Measurements from ENCODE around the gene CACNG4. TPM values are rescaled to one million over a fixed set of nuclear protein-coding genes. Genes with fewer than 3 reads are reported as not detected.
A peak's percentile ranks its signal among the peaks of the same experiment; 100 is the strongest.

Gene CACNG4
- total RNA-seq, 4 donors from 2014 or later: 1.7 to 12.5 (median 2.9) TPM

- Histone ChIP-seq H3K27ac (replicated peaks in 1 of 4) (no peak overlapping the region), H3K36me3 (no peaks in the 10 kb centered on the region), H3K4me1 (no peaks in the 10 kb centered on the region), H3K27me3 (no peaks in the 10 kb centered on the region), H3K9me3 (no peaks in the 10 kb centered on the region), H3K4me3 (no peak overlapping the region)
- 88% methylated on average over 18 of the region's 18 CpGs for WGBS
- DNase-seq (ENCODE audit: extremely low spot score): peak; percentile 60
- TF ChIP-seq EP300 (IDR thresholded peaks at IDR 0.05) (no peak), POLR2A (IDR thresholded peaks at IDR 0.05; ENCODE audit: low read depth) (no peak)
- intact Hi-C loops (cut with DNase I): no loop called here
These were observed 92.4 kb downstream of the CACNG4 start for GRCh38 chr17:67056746-67057490.

- no peaks in the 10 kb centered on the region for H3K4me1 ChIP-seq
- no peaks in the 10 kb centered on the region for H3K36me3 ChIP-seq
- H3K4me3 ChIP-seq: no peak overlapping the region
- no peaks in the 10 kb centered on the region for H3K9me3 ChIP-seq
- no peaks in the 10 kb centered on the region for H3K27me3 ChIP-seq
- TF ChIP-seq EP300 (IDR thresholded peaks at IDR 0.05) (no peak), POLR2AphosphoS5 (IDR thresholded peaks at IDR 0.05) (no peak), POLR2A (IDR thresholded peaks at IDR 0.05; ENCODE audit: low read depth) (no peak), CTCF (IDR thresholded peaks at IDR 0.05) (no peak)
- intact Hi-C loops (cut with DNase I): no loop called here
- WGBS: 96% methylated on average over 8 of the region's 8 CpGs
- no peak overlapping the region for H3K27ac ChIP-seq (replicated peaks in 1 of 4)
- peak; percentile 60 for DNase-seq (ENCODE audit: extremely low spot score)
These were observed 93.5 kb downstream of the CACNG4 start for GRCh38 chr17:67058036-67058435.

GRCh38 chr17:67059372-67059771 is 94.9 kb downstream of the CACNG4 start:
- TF ChIP-seq CTCF (IDR thresholded peaks at IDR 0.05): no peak
- no peak for TF ChIP-seq POLR2A (IDR thresholded peaks at IDR 0.05; ENCODE audit: low read depth)
- TF ChIP-seq EP300 (IDR thresholded peaks at IDR 0.05): no peak
- no peak for TF ChIP-seq POLR2AphosphoS5 (IDR thresholded peaks at IDR 0.05)
- H3K27ac ChIP-seq (replicated peaks in 1 of 4): no peak overlapping the region
- no peak overlapping the region for H3K4me3 ChIP-seq
- H3K27me3 ChIP-seq: no peaks in the 10 kb centered on the region
- DNase-seq (ENCODE audit: extremely low spot score): peak; percentile 72
- WGBS: 67% methylated on average over 6 of the region's 6 CpGs
- H3K36me3 ChIP-seq: no peaks in the 10 kb centered on the region
- intact Hi-C loops (cut with DNase I): no loop called here
- no peaks in the 10 kb centered on the region for H3K9me3 ChIP-seq
- no peaks in the 10 kb centered on the region for H3K4me1 ChIP-seq

GRCh38 chr17:67063141-67063540 is 98.6 kb downstream of the CACNG4 start:
- DNase-seq (ENCODE audit: extremely low spot score): peak; percentile 34
- Histone ChIP-seq H3K9me3 (no peaks in the 10 kb centered on the region), H3K36me3 (no peaks in the 10 kb centered on the region), H3K4me3 (no peak overlapping the region), H3K27me3 (no peaks in the 10 kb centered on the region), H3K4me1 (no peaks in the 10 kb centered on the region), H3K27ac (replicated peaks in 1 of 4) (no peak overlapping the region)
- WGBS: 83% methylated on average over 6 of the region's 6 CpGs
- intact Hi-C loops (cut with DNase I): no loop called here
- TF ChIP-seq CTCF (IDR thresholded peaks at IDR 0.05) (no peak), POLR2AphosphoS5 (IDR thresholded peaks at IDR 0.05) (no peak), POLR2A (IDR thresholded peaks at IDR 0.05; ENCODE audit: low read depth) (no peak)

- H3K27me3 ChIP-seq: no peaks in the 10 kb centered on the region
- H3K4me1 ChIP-seq: no peaks in the 10 kb centered on the region
- intact Hi-C loops (cut with DNase I): no loop called here
- TF ChIP-seq POLR2AphosphoS5 (IDR thresholded peaks at IDR 0.05): no peak
- no peak for TF ChIP-seq POLR2A (IDR thresholded peaks at IDR 0.05; ENCODE audit: low read depth)
- TF ChIP-seq EP300 (IDR thresholded peaks at IDR 0.05): no peak
- no peak for TF ChIP-seq CTCF (IDR thresholded peaks at IDR 0.05)
- H3K36me3 ChIP-seq: no peaks in the 10 kb centered on the region
- 47% methylated on average over 2 of the region's 2 CpGs for WGBS
- H3K9me3 ChIP-seq: no peaks in the 10 kb centered on the region
- DNase-seq (ENCODE audit: extremely low spot score): no peak
- no peak overlapping the region for H3K27ac ChIP-seq (replicated peaks in 1 of 4)
- H3K4me3 ChIP-seq: no peak overlapping the region
These were observed 102.2 kb downstream of the CACNG4 start for GRCh38 chr17:67066717-67067116.

Measured in esophagus muscularis mucosa (tissue), 4 donors.